Skeletal muscle tissue (tissue), 4 donors: ENCODE results near the gene ACSM2A. TPM values are rescaled to one million over a fixed set of nuclear protein-coding genes. Genes with fewer than 3 reads are reported as not detected.
"Not testable (repeated sequence)": the region's sequence is repeated elsewhere in the genome, so short reads cannot be mapped to it uniquely, and the experiment has no call there.

ENCODE experiments used
- H3K27ac ChIP-seq: one replicate; pipeline ENCODE4 v1.7.0; 2013; ENCODE audit warnings: mild to moderate bottlenecking, low read depth, low read length, inconsistent platforms
- H3K27me3 ChIP-seq, 3 donors: one replicate each; pipeline ENCODE4 v1.7.0; 2013; ENCODE audit warnings: low read length in 3 of 3; ENCODE audit not compliant: control insufficient read depth in 3 of 3, insufficient read depth in 3 of 3
- H3K36me3 ChIP-seq, 3 donors: one replicate each; pipeline ENCODE4 v1.7.0; 2013; ENCODE audit warnings: low read length in 3 of 3; ENCODE audit not compliant: control insufficient read depth in 3 of 3, insufficient read depth in 3 of 3
- H3K4me1 ChIP-seq, 3 donors: one replicate each; pipeline ENCODE4 v1.7.0; 2013; ENCODE audit warnings: low read length in 3 of 3, mild to moderate bottlenecking in 3 of 3; ENCODE audit not compliant: control insufficient read depth in 3 of 3, insufficient read depth in 3 of 3
- H3K4me3 ChIP-seq, 3 donors: one replicate each; pipeline ENCODE4 v1.7.0; 2013; ENCODE audit warnings: low read length in 3 of 3
- H3K9ac ChIP-seq, 3 donors: one replicate each; pipeline ENCODE4 v1.7.0; 2013; ENCODE audit warnings: low read length in 3 of 3, mild to moderate bottlenecking in 3 of 3, moderate library complexity in 2 of 3, low read depth in 1 of 3
- H3K9me3 ChIP-seq, 3 donors: one replicate each; pipeline ENCODE4 v1.7.0; 2013; ENCODE audit warnings: low read length in 3 of 3; ENCODE audit not compliant: control insufficient read depth in 3 of 3
- total RNA-seq: library from RNA; depleted of rRNA; stranded (reverse); fragments of >200 nt; gene quantifications from one replicate; pipeline ENCODE4 v1.2.3, GENCODE V29; 2014
- donor health status: Osteomylitis.

Gene ACSM2A
- total RNA-seq, 1 donor from 2014 or later = not detected

GRCh38 chr16:20446652-20447393 lies 4.5 kb upstream of the ACSM2A start:
- not testable (repeated sequence) for H3K27ac ChIP-seq, H3K9me3 ChIP-seq, H3K4me3 ChIP-seq, H3K27me3 ChIP-seq, H3K9ac ChIP-seq, H3K4me1 ChIP-seq, H3K36me3 ChIP-seq

GRCh38 chr16:20453633-20454032 lies 2.3 kb downstream of the ACSM2A start:
- not testable (repeated sequence) for H3K27me3 ChIP-seq, H3K9me3 ChIP-seq, H3K36me3 ChIP-seq, H3K9ac ChIP-seq, H3K27ac ChIP-seq, H3K4me3 ChIP-seq, H3K4me1 ChIP-seq

GRCh38 chr16:20459227-20459626 lies 7.9 kb downstream of the ACSM2A start:
- H3K27me3 ChIP-seq, H3K36me3 ChIP-seq, H3K27ac ChIP-seq, H3K9me3 ChIP-seq, H3K4me3 ChIP-seq, H3K4me1 ChIP-seq, H3K9ac ChIP-seq: not testable (repeated sequence)

GRCh38 chr16:20460313-20460712 lies 9.0 kb downstream of the ACSM2A start:
- H3K9me3 ChIP-seq, H3K4me3 ChIP-seq, H3K27me3 ChIP-seq, H3K4me1 ChIP-seq, H3K36me3 ChIP-seq, H3K27ac ChIP-seq, H3K9ac ChIP-seq: not testable (repeated sequence)

- H3K27me3 ChIP-seq, H3K27ac ChIP-seq, H3K4me1 ChIP-seq, H3K9me3 ChIP-seq, H3K9ac ChIP-seq, H3K4me3 ChIP-seq, H3K36me3 ChIP-seq: not testable (repeated sequence)
Observed at GRCh38 chr16:20468954-20469353, 17.6 kb downstream of the ACSM2A start.

GRCh38 chr16:20469930-20470329 lies 18.6 kb downstream of the ACSM2A start:
- H3K27ac ChIP-seq, H3K9ac ChIP-seq, H3K4me3 ChIP-seq, H3K4me1 ChIP-seq, H3K27me3 ChIP-seq, H3K9me3 ChIP-seq, H3K36me3 ChIP-seq: not testable (repeated sequence)

- H3K36me3 ChIP-seq, H3K9me3 ChIP-seq, H3K27me3 ChIP-seq, H3K9ac ChIP-seq, H3K4me1 ChIP-seq, H3K4me3 ChIP-seq, H3K27ac ChIP-seq: not testable (repeated sequence)
Observed at GRCh38 chr16:20470732-20471131, 19.4 kb downstream of the ACSM2A start.

GRCh38 chr16:20477188-20477744 lies 25.9 kb downstream of the ACSM2A start:
- not testable (repeated sequence) for H3K36me3 ChIP-seq, H3K4me3 ChIP-seq, H3K27me3 ChIP-seq, H3K27ac ChIP-seq, H3K9me3 ChIP-seq, H3K4me1 ChIP-seq, H3K9ac ChIP-seq

GRCh38 chr16:20483989-20484388 lies 32.7 kb downstream of the ACSM2A start:
- not testable (repeated sequence) for H3K27ac ChIP-seq, H3K9ac ChIP-seq, H3K27me3 ChIP-seq, H3K36me3 ChIP-seq, H3K9me3 ChIP-seq, H3K4me3 ChIP-seq, H3K4me1 ChIP-seq

- no peaks in the 10 kb centered on the region for H3K36me3 ChIP-seq
- H3K9me3 ChIP-seq = no peaks in the 10 kb centered on the region
- H3K4me3 ChIP-seq = no peak overlapping the region
- H3K4me1 ChIP-seq = no peaks in the 10 kb centered on the region
- H3K9ac ChIP-seq = no peak overlapping the region
- no peak overlapping the region for H3K27ac ChIP-seq
- H3K27me3 ChIP-seq = no peaks in the 10 kb centered on the region
Observed at GRCh38 chr16:20484726-20485125, 33.4 kb downstream of the ACSM2A start.
